Measurements from ENCODE around the gene PLEKHG4.

DNA sequence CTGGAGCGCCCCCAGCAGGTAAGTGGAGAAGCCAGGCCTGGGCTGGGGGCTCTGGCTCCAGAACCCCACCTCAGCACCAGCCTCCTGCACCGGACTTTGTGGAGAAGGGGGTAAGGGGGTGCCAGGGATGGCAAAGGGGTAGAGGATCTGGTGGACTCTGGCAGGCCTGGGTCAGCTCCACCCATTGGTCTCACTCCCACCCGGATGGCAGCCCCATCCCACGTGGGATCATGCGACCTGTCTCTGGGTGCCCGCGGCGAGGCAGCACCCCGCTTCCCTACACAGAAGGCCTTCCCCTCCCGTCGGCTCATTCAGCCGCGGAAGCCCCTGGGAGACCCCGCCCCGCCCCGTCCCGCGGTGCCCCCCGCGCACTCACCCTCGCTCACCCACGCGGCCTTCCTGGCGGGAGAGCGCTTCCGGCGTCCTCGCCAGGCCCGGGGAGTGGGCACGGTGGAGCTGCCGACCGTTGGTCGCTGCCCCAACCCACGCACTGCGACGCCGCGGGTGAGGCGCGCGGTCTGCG is 498 bp upstream of the PLEKHG4 start:
- TF ChIP-seq, protein P1, sequence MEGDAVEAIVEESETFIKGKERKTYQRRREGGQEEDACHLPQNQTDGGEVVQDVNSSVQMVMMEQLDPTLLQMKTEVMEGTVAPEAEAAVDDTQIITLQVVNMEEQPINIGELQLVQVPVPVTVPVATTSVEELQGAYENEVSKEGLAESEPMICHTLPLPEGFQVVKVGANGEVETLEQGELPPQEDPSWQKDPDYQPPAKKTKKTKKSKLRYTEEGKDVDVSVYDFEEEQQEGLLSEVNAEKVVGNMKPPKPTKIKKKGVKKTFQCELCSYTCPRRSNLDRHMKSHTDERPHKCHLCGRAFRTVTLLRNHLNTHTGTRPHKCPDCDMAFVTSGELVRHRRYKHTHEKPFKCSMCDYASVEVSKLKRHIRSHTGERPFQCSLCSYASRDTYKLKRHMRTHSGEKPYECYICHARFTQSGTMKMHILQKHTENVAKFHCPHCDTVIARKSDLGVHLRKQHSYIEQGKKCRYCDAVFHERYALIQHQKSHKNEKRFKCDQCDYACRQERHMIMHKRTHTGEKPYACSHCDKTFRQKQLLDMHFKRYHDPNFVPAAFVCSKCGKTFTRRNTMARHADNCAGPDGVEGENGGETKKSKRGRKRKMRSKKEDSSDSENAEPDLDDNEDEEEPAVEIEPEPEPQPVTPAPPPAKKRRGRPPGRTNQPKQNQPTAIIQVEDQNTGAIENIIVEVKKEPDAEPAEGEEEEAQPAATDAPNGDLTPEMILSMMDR (IDR thresholded peaks at IDR 0.05; ENCODE audit: insufficient read depth, low read length), result no peak
- TF ChIP-seq POLR2AphosphoS5 (IDR thresholded peaks at IDR 0.05; ENCODE audit: low read depth), result no peak
- TF ChIP-seq, protein P2, sequence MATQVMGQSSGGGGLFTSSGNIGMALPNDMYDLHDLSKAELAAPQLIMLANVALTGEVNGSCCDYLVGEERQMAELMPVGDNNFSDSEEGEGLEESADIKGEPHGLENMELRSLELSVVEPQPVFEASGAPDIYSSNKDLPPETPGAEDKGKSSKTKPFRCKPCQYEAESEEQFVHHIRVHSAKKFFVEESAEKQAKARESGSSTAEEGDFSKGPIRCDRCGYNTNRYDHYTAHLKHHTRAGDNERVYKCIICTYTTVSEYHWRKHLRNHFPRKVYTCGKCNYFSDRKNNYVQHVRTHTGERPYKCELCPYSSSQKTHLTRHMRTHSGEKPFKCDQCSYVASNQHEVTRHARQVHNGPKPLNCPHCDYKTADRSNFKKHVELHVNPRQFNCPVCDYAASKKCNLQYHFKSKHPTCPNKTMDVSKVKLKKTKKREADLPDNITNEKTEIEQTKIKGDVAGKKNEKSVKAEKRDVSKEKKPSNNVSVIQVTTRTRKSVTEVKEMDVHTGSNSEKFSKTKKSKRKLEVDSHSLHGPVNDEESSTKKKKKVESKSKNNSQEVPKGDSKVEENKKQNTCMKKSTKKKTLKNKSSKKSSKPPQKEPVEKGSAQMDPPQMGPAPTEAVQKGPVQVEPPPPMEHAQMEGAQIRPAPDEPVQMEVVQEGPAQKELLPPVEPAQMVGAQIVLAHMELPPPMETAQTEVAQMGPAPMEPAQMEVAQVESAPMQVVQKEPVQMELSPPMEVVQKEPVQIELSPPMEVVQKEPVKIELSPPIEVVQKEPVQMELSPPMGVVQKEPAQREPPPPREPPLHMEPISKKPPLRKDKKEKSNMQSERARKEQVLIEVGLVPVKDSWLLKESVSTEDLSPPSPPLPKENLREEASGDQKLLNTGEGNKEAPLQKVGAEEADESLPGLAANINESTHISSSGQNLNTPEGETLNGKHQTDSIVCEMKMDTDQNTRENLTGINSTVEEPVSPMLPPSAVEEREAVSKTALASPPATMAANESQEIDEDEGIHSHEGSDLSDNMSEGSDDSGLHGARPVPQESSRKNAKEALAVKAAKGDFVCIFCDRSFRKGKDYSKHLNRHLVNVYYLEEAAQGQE (IDR thresholded peaks at IDR 0.05; ENCODE audit: insufficient replicate concordance, low read depth), result no peak
